HG03439 (cell line): Measurements from ENCODE around the gene CCNI2.

Experiments used
- ATAC-seq: cut with Tn5 transposase; IDR thresholded peaks from one replicate; pipeline ENCODE4 v1.9.1; 2021; ENCODE audit warnings: mild to moderate bottlenecking, moderate library complexity; ENCODE audit not compliant: unreplicated experiment

The CCNI2 gene, protein sequence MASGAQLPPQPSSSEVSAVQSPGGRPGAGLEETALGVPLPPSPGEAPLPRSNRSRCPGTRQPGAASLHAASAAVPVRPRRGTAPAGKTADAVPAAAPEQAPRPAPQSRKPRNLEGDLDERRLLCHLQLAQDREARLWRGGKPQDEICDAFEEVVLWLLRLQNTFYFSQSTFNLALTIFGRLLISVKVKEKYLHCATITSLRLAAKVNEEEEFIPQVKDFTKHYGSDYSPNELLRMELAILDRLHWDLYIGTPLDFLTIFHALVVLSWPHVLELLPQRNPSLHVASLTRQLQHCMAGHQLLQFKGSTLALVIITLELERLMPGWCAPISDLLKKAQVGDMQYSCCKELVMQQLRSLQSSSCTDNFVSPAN

DNA sequence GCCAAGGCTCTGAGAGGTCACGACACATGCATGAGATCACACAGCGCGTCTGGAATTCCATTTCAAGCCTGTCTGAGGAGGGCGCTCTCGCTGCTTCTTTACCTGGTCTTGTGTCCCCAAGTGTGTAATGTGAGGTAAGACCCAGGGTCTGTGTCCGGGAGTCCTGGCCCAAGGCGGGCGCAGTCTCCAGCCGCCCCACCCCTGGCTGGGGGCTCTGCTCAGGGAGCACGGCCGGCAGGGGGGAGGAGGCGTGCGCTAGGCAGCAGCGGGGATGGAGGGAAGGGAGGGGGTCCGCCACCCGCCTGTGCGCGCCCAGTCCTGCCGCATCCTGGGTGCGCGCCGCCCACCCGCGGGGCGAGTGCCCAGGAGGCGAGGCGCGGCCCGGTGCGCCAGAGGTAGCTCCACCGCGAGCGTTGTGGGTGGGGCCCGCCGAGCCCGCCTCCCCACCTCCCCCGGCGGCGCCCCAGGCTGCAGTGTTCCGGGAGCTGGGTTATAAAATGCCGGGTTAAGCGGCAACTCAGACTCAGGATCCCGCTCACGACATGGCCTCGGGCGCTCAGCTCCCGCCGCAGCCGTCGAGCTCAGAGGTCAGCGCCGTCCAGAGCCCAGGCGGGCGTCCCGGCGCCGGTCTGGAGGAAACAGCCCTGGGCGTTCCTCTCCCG is at the start of gene CCNI2:
CCNI2 (plus strand) TSS at position 473 of the 662 bp plus-strand sequence; CDS start at position 543, 70 bp downstream.
- no peak for ATAC-seq

DNA sequence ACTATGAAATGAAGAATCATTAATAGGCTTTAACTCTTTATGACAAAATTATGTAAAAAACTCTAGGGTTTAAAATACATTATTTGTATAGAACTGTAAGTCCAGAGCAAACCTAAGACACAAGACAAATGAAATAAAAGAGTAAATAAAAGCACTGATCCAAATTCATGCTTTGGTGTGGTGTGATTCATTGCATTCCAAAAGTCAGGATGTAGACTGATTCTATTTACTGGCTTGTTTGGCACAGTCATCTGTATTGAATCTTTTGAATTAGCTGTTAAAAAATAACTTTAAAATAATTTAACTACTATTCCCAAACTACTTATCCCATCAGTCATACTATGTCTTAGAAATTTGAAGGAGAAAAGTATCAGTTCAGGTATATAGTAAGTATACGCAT is 42.4 kb upstream of the CCNI2 start:
- no peak for ATAC-seq

DNA sequence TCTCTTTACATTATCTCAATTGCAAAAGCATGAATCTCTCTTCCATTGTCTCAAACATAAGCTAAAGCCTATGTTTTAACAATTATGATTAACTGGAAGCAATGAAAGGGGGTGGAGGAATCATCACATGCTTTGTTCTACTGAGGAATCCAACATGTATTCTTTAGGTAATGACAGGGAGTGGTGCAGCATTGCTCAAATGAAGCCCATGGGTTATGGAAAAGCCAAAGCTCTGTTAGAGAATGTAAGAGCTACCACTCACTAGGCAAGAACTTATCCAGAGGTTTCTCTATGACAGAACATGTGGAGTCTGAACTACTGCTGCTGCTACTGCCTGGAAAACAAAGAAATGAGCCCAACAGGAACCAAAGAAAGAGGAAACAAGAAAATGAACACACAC is 38.6 kb upstream of the CCNI2 start:
- ATAC-seq = no peak

DNA sequence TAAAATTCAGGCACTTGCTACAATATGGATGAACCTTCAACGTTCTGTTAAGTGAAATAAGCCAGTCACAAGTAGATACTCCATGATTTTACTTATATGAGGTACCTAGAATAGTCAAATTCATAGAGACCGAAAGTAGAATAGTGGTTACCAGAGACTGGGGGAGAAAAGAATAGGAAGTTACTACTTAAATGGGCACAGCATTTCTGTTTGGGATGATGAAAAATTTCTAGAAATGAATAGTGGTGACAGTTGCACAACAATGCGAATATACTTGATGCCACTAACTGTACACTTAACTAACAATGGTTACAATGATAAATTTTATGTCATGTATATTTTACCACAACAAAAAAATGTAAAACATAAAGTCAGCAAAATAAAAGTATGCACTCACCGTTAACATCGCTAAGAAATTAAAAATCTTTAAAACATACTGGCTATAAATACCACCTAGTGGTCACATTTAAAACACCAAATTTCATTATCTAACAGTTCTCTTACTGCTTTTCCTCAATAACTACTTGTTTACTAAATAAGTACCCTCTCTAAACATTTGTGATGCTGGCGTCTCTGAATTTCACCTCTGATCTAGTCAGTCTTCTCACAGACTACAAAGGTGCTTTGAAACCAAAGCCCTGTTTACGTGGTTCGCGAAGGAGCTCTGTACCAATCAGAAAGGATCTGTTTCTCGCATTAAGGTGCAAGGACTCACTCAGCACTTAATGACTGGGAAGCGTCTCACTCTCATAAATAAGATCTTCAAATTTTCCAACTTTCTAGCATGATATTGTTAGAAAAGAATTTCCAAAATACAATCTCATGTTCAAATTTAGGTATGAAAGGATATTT is 32.5 kb upstream of the CCNI2 start:
- ATAC-seq = no peak

DNA sequence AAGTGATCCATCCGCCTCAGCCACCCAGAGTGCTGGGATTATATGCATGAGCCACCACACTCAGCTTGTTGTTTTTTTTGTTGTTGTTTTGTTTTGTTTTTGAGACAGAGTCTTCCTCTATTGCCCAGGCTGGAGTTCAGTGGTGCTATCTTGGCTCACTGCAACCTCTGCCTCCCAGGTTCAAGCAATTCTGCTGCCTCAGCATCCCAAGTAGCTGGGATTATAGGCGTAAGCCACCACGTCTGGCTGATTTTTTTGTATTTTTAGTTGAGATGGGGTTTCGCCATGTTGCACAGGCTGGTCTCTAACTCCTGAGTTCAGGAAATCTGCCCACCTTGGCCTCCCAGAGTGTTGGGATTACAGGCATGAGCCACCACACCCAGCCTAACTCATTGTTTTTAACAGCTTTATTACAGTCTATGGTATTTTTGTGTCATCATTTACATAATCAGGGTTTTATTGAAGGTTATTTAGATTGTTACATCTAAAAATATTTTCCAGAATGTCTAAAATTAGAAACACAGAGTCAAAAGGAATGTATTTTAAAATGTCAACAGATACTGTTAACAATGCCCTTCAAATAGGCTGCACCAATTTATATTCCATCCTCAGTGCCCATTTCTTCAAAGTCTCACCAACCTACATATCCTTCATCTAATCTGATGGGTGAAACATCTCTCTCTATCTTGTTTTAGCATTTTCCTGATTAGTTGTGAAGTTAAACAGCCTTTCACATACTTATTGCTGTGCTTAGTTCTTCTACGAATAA is 28.5 kb upstream of the CCNI2 start:
- ATAC-seq = no peak

DNA sequence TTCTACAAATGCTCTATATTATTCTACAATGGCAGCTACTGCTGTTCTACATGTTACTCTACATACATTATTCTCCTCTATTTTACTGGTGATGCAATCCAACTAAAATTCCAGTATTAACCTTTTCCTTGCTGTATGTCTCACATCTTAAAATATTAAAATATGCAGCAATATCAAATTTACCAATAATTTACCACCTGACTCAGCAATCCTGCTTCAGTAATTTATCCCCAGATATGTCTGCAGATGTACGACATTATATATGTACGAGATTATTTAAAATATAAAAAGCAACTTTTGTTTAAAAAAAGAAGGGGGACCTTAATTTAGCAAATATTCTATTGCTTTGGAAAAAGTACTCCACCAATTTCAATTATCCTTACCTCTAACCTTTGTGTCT is 21.5 kb upstream of the CCNI2 start:
- ATAC-seq = no peak

DNA sequence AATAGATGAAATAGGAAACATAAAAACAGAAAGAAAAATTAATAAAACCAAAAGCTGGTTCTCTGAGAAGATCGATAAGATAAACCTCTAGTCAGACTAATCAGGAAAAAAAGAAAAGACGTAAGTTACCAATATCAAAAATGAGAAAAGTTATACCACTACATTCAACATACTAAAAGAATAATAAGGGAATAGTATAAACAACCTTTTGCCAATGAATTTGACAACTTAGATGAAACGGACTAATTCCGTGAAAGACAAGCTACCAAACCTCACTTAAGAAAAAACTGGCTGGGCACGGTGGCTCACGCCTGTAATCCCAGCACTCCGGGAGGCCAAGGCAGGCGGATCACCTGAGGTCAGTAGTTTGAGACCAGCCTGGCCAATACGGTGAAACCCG is 17.3 kb upstream of the CCNI2 start:
- no peak for ATAC-seq

DNA sequence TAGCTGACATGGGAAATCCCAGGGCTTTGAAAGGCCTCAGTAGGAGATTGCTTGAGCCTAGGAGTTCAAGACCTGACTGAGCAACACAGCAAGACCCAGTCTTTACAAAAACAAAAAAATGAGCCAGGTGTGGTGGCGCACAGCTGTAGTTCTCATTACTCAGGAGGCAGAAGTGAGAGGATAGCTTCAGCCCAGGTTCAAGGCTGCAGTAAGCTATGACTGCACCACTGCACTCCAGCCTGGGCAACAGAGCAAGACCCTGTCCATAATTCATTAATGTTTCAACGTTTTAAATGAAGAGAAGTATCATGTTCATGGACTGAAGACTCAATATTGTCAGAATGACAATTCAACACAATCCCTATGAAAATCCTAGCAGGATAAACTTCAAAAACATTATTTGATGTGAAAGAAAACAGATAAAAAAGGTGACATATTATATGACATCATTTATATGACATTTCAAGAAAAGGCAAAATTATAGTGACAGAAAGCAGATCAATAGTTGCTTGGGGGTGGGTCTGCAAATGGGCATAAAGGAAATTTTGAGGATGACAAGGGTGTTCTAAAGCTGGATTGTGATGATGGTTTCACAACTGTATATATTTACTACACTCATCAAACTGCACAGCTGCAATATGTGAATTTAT is 13.6 kb upstream of the CCNI2 start:
- no peak for ATAC-seq

DNA sequence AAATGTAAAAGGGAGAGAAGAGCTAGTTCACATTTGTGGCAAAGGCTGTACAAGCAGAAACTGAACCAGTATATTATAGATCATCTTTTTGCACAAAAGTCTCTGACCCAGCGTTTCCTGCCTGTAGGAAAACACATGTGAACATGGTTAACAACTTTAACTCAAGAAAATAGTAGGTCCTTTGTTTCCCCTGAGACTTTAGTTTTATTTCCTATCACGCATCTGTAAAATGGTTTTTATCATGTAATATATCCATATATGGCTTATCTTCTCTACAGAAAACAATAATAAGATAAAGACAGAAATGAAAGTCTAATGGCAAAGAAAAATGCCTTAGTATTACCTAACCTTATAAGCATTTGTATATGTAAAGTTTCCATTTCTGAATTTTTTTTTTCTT is 12.5 kb upstream of the CCNI2 start:
- no peak for ATAC-seq

DNA sequence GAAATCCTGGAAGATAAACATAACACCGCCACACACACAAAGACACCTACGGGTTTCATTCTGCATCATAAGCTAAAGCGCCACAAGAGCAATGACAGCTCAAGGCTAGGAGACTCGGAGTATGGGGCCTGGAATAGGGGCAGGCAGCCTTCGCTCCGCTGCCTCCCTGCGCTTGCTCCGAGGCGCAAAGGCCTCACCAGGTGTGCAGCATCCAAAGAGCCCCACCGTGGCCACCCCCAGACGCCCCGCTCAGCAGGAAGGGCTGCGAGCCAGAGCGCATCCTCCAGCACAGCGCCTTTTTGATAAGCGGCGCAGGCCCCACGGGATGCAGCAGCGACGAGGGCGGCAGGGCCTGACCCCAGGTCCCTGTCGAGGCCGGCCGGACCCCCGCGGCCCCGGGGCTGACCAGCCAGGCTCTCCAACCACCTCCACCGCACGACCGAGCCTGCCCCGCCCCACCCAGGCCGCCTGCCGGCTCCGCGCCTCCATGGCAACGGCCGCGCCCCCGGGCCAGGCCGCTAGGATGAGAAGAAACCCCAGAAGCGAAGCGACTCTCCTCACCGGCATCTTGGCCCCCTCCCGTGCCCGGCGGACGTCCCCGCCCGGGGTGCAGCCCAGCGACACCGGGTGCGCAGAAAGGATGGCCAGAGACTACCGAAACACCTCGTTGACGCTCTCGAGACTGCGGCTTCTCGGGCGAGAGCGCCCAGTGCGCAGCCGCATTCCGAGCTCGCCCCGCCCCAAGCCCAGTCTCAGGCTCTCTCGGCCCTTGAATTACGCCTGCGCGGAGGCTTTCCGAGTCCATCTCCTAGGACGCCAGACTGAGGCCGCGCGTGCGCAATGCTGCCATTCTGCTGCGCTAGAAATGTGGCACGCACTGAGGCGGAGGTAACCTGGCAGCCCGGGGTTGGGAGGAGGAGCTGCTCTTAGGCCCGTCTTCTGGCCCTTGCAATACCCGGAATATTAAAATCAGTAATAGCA is 10.1 kb upstream of the CCNI2 start, which contains the start of gene KIF3A:
KIF3A (minus strand) TSS at position 694 of the 981 bp plus-strand sequence; CDS start at position 567, 127 bp downstream.
- ATAC-seq = peak; percentile 90

DNA sequence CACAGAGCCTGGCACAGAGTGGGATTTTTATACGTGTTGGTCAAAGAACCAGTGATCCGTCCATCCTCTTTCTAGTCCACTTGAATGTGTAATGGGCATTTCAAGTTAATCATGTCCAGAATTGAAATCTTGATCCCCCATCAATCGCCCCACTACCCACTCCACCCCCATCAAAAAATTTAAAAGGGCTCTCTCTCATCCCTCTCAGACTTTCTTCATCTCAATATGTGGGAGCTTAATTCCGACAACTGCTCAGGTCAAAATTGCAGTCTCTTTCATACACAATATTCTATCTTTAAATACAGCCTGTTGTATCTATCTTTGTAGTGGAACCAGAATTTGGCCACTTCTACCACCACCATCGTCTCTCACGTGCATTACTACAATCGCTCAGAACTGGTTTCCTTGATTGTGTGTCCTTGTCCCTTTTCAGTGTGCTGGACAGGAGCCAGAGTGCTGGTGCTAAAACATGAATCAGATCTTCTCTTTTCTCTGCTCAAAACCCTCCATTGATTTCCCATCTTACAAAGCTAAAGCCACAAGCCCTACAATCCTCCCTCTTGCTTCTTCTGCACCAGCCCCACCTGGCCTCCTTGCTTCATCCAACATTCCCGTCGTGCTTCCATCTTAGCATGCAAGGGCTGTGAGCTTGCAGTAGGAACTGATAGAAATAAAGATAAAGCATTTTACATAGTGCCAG is 9.1 kb upstream of the CCNI2 start:
- ATAC-seq = no peak

DNA sequence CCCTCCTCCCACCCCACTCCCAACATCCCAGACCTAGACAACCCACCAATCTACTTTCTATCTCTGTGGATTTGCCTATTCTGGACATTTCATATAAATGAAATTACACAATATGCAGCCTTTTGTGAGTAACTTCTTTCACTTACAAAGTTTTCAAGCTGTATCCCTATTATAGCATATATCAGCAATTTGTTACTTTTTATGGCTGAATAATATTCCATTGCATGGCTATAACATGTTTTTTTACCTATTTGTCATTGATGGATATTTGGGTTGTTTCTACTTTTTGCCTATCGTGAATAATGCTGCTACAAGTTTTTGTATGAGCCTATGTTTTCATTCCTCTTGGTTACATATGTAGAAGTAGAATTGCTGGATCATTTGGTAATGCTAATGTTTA is 8.0 kb upstream of the CCNI2 start:
- ATAC-seq = no peak

DNA sequence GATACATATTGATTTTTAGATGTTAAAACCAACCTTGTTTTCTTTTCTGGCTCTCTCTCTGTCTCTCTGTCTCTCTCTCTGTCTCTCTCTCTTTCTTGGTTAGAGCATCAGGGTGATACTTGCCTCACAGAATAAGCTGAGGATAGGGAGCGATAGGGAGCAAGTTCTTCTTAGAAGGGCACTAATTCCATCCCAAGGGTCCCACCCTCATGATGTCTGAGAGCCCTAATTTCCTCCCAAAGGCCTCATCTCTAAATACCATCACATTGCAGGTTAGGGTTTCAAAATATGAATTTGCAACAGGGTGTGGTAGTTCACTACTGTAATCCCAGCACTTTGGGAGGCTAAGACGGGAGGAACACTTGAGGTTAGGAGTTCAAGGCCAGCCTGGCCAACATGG is 5.1 kb upstream of the CCNI2 start:
- ATAC-seq = no peak

DNA sequence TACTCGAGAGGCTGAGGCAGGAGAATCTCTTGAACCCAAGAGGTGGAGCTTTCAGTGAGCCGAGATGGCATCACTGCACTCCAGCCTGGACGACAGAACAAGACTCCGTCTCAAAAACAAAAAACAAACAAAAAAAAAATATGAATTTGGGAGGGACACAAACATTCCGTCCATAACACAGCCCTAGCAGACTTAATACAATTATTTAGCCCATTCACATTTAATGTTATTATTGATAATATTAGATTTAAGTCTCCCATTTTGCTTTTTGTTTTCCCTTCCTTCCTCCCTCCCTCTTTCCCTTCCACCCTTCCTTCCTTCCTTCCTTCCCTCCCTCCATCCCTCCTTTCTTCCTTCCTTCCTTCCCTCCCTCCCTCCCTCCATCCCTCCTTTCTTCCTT is 4.6 kb upstream of the CCNI2 start:
- no peak for ATAC-seq

DNA sequence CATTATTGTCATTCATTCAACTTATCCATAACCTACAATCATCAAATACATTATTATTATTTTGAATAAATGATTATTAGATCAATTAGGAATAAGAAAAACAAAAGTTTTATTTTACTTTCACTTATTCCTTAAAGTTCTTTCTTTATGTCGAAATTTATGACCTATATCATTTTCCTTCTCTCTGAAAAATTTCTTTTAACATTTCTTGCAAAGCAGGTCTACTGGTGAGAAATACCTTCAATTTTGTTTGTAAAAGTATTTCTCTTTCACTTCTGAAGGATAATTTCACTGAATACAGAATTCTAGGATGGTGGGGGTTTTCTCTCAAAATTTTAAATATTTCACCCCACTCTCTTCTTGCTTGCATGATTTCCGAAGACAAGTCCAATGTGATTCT is 2.6 kb upstream of the CCNI2 start:
- ATAC-seq = no peak

DNA sequence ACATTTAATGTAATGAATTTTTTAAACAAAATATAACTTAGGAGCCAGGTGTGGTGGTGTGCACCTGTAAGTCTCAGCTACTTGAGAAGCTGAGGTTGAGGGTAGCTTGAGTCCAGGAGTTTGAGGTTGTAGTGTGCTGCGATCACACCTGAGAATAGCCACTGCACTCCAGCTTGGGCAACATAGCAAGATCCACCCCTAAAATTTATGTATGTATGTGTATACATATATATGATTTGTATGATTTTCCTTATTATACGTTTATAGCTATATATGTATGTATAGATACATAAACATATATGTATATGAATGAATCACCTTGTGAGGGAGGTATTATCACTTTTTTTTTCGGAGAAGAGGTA is 653 bp upstream of the CCNI2 start:
- no peak for ATAC-seq

DNA sequence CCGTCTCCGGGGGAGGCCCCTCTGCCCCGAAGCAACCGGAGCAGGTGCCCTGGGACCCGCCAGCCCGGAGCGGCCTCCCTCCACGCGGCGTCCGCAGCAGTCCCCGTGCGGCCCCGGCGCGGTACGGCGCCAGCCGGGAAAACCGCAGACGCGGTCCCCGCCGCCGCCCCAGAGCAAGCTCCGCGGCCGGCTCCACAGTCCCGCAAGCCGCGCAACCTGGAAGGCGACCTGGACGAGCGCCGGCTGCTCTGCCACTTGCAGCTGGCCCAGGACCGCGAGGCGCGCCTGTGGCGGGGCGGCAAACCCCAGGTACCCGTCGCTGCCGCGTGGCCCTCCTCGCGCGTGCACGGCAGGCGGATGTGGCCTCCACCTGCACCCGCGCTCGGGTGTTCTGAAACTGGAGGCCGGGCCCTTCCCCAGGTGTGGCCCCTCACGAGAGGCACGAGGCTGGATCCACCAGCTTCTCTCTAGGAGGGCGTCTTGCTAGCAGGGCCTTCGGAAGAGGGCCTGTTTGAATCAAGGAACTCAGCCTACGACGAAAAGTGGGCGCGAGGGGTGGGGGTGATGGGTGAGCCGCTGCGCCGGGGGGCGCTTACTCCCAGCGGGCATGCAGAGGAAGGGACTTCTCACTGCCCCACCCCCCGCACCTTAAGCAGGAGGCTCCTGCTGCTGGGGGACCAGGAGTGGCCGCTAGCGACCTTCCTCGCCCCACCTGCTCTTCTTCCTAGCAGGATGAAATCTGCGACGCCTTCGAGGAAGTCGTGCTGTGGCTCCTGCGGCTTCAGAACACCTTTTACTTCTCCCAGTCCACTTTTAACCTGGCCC is 602 bp downstream of the CCNI2 start:
- no peak for ATAC-seq

DNA sequence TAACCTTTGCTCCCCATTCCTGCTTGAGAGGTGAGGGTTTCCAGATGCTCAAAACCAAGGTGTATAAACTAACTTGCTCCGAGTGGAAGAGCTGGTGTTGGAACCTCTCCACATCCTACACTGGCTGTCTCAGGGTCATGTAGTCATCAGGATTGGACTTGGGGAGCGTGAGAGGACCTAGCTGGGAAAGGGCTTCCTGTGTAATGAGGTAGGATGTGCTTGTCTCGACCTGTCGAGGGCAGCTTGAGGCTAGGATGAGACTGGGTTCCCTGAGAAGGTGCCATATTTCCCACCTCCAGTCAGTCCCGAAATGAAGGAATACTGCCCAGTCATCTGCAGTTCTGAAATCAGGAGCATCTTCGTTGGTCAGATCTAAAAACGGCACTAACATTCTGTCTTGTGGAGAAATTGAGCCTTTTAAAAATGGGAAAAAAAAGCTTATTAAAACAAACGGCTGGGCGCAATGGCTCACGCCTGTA is 1.3 kb downstream of the CCNI2 start:
- no peak for ATAC-seq
